Keratinocyte (primary cell): ENCODE measurements around the gene CELF2.

Experiments used
- EZH2 ChIP-seq: IDR thresholded peaks from one replicate; pipeline ENCODE4 v1.6.1; 2012; ENCODE audit warnings: inconsistent platforms, mild to moderate bottlenecking, low read length, moderate library complexity
- TF ChIP-seq, protein P1 (sequence below), 3 experiments: IDR thresholded peaks in 1 of 3; conservative IDR thresholded peaks in 1 of 3; optimal IDR thresholded peaks in 1 of 3; 2 replicates in 2 of 3; 3 replicates in 1 of 3; pipeline versions ENCODE3 to v1.5.1; 2011; ENCODE audit warnings: low read length in 3 of 3, mild to moderate bottlenecking in 3 of 3, moderate library complexity in 2 of 3, control low read depth in 1 of 3, inconsistent platforms in 1 of 3; ENCODE audit not compliant: insufficient read depth in 2 of 3; ENCODE audit errors: extremely low read depth in 1 of 3

DNA sequence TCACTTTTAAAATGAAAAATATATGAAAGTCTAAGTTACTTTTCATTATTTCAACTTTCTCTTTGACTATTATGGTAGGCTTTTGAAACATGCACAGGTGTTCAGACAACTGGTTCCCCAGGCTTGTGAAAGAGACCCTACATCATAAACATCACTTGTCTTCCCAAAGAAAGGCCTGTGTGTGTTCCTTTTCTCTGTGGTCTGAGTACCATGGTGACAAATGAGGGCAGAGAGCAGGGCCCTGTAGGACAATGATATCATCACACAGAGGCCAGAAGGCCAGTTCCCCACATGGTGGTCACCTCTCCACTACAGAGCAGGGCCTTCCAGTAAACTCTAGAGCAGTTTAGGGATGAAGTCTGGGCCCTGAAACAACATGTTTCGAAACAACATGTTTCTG lies 305.0 kb downstream of the CELF2 start:
- TF ChIP-seq, protein P1, sequence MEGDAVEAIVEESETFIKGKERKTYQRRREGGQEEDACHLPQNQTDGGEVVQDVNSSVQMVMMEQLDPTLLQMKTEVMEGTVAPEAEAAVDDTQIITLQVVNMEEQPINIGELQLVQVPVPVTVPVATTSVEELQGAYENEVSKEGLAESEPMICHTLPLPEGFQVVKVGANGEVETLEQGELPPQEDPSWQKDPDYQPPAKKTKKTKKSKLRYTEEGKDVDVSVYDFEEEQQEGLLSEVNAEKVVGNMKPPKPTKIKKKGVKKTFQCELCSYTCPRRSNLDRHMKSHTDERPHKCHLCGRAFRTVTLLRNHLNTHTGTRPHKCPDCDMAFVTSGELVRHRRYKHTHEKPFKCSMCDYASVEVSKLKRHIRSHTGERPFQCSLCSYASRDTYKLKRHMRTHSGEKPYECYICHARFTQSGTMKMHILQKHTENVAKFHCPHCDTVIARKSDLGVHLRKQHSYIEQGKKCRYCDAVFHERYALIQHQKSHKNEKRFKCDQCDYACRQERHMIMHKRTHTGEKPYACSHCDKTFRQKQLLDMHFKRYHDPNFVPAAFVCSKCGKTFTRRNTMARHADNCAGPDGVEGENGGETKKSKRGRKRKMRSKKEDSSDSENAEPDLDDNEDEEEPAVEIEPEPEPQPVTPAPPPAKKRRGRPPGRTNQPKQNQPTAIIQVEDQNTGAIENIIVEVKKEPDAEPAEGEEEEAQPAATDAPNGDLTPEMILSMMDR (optimal IDR thresholded peaks at IDR 0.05 in 1 of 3, IDR thresholded peaks at IDR 0.05 in 1 of 3, conservative IDR thresholded peaks at IDR 0.05 in 1 of 3; ENCODE audit: extremely low read depth in 1 of 3, insufficient read depth in 2 of 3, low read length in 3 of 3): no peak
- TF ChIP-seq EZH2: no peak
